GM12878 (cell line): ENCODE data around the gene LOXL3. TPM values are rescaled to one million over a fixed set of nuclear protein-coding genes. Genes with fewer than 3 reads are reported as not detected.

ENCODE experiments used
- BCL11A ChIP-seq: IDR thresholded peaks from 2 replicates; pipeline ENCODE4 v1.6.1; 2011; ENCODE audit warnings: low read depth, low read length
- BRCA1 ChIP-seq: IDR thresholded peaks from 2 replicates; pipeline ENCODE4 v1.6.1; 2011; ENCODE audit warnings: low read depth, low read length, improper control_type of control experiment
- CHD2 ChIP-seq: IDR thresholded peaks from 2 replicates; pipeline ENCODE4 v1.6.1; 2011; ENCODE audit warnings: low read depth, low read length, improper control_type of control experiment, borderline replicate concordance
- EGR1 ChIP-seq, 2 experiments: IDR thresholded peaks; 1 replicate in 1 of 2; 2 replicates in 1 of 2; pipeline ENCODE4 v1.6.1; 2011 to 2012; ENCODE audit warnings: low read depth in 2 of 2, low read length in 2 of 2, borderline replicate concordance in 1 of 2, mild to moderate bottlenecking in 1 of 2, moderate library complexity in 1 of 2
- FOXK2 ChIP-seq: fragments of 450-650 bp; IDR thresholded peaks from 2 replicates; pipeline ENCODE4 v1.6.1; 2017; ENCODE audit warnings: mild to moderate bottlenecking, moderate library complexity
- GATAD2B ChIP-seq: fragments of 450-650 bp; conservative IDR thresholded peaks from 2 replicates; pipeline ENCODE4 v1.6.1; 2017; ENCODE audit warnings: low read depth, mild to moderate bottlenecking, moderate library complexity
- IKZF1 ChIP-seq: fragments of 450-650 bp; conservative IDR thresholded peaks from 2 replicates; pipeline ENCODE4 v1.6.1; 2017; ENCODE audit warnings: antibody characterized with exemption, mild to moderate bottlenecking
- KAT2A ChIP-seq: conservative IDR thresholded peaks from 2 replicates; pipeline ENCODE4 v1.6.1; 2011; ENCODE audit warnings: low read depth, low read length; ENCODE audit not compliant: control insufficient read depth
- MTA2 ChIP-seq: fragments of 450-650 bp; IDR thresholded peaks from 2 replicates; pipeline ENCODE4 v1.6.1; 2016; ENCODE audit warnings: low read depth, mild to moderate bottlenecking, moderate library complexity
- NFXL1 ChIP-seq: fragments of 450-650 bp; IDR thresholded peaks from 2 replicates; pipeline ENCODE4 v1.6.1; 2017; ENCODE audit warnings: antibody characterized with exemption, mild to moderate bottlenecking, borderline replicate concordance
- NFYB ChIP-seq: IDR thresholded peaks from 2 replicates; pipeline ENCODE4 v1.6.1; 2011; ENCODE audit warnings: low read depth, mild to moderate bottlenecking, low read length, improper control_type of control experiment, moderate library complexity; ENCODE audit not compliant: insufficient read depth
- NR2C2 ChIP-seq: IDR thresholded peaks from 2 replicates; pipeline ENCODE4 v1.6.1; 2011; ENCODE audit warnings: borderline replicate concordance, low read depth; ENCODE audit not compliant: control insufficient read depth, insufficient read length
- NRF1 ChIP-seq: conservative IDR thresholded peaks from 2 replicates; pipeline ENCODE4 v1.6.1; 2011; ENCODE audit warnings: mild to moderate bottlenecking, low read depth, low read length, improper control_type of control experiment
- POU2F2 ChIP-seq: IDR thresholded peaks from 3 replicates; pipeline ENCODE4 v1.6.1; 2011; ENCODE audit warnings: low read depth, mild to moderate bottlenecking, low read length, borderline replicate concordance
- SREBF1 ChIP-seq: IDR thresholded peaks from 2 replicates; pipeline ENCODE4 v1.6.1; 2012; ENCODE audit warnings: mild to moderate bottlenecking, low read length
- SUPT20H ChIP-seq: IDR thresholded peaks from 2 replicates; pipeline ENCODE4 v1.6.1; 2011; ENCODE audit warnings: low read depth, mild to moderate bottlenecking, low read length, moderate library complexity, borderline replicate concordance; ENCODE audit not compliant: control insufficient read depth
- ZBED1 ChIP-seq: IDR thresholded peaks from 2 replicates; pipeline ENCODE4 v1.6.1; 2016; ENCODE audit warnings: borderline replicate concordance
- ZZZ3 ChIP-seq: IDR thresholded peaks from 2 replicates; pipeline ENCODE4 v1.6.1; 2011; ENCODE audit warnings: low read depth; ENCODE audit not compliant: control insufficient read depth, insufficient read length
- polyA plus RNA-seq, 11 experiments: library from polyadenylated mRNA; depleted of rRNA in 4 of 11; unstranded in 6 of 11; stranded (reverse) in 5 of 11; fragments of >200 nt; fragmentation: Nextera tagmentation in 4 of 11; fragmentation: Illumina TruSeq in 1 of 11; extraction: Ambion mirVana in 4 of 11; extraction: Trizol in 1 of 11; gene quantifications; 1 replicate in 1 of 11; 2 replicates in 10 of 11; pipeline versions ENCODE4 v1.2.1 to v1.2.3, GENCODE V29; 2011 to 2016; ENCODE audit warnings: inconsistent platforms in 2 of 11, missing spikeins in 2 of 11, low read depth in 1 of 11
- total RNA-seq, 4 experiments: library from RNA; depleted of rRNA in 3 of 4; stranded (reverse); fragments of >200 nt in 3 of 4; fragmentation: Illumina TruSeq in 1 of 4; extraction: Trizol in 1 of 4; gene quantifications; 2 replicates each; pipeline versions ENCODE4 v1.2.1 to v1.2.3, GENCODE V29; 2013 to 2021
- TF ChIP-seq, protein P1 (sequence below): fragments of 450-650 bp; IDR thresholded peaks from 2 replicates; pipeline ENCODE4 v1.6.1; 2017; ENCODE audit warnings: mild to moderate bottlenecking, moderate library complexity
- TF ChIP-seq, protein P2 (sequence below): fragments of 450-650 bp; IDR thresholded peaks from 2 replicates; pipeline ENCODE4 v1.6.1; 2017; ENCODE audit warnings: mild to moderate bottlenecking

LOXL3 gene
- total and polyA plus RNA-seq, 10 of the 15 experiments (the other 5 are each of a cell fraction or from before 2014, with no cell fraction given) = 6.2 to 40.9 (median 23.3) TPM

DNA sequence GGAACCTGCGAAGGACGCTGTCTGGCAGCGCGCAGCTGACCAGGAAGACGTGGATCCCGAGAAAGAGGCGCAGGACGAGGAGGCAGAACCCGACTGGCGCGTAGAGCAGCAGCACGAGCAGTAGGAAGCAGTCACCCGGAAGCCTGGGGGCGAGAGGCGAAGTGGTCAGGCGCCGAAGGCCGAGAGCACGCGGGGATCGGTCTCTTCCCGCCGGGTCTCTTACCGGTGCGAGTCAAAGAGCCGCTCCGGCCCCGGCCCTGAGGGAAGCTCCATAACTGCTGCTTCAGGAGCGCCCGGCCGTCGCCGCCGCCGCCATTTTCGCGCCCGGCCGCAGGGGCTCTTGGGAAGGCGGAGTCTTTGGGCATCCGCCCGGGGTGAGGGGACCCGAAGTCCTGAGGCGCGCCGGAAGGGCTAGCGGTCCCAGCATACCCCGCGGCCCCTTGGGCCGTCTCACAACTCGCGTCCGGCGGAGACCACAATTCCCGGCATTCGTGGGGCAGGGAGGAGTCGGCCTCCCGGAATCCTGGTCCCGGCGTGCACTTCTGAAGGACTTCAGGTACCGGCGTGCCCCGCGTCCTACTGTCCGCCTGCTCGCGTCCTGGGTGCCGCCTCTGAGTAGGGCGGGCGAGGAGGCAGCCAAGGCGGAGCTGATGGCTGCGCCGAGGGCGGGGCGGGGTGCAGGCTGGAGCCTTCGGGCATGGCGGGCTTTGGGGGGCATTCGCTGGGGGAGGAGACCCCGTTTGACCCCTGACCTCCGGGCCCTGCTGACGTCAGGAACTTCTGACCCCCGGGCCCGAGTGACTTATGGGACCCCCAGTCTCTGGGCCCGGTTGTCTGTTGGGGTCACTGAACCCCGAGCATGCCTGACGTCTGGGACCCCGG, 24.1 kb downstream of the LOXL3 start, which contains the start of the genes AUP1 and HTRA2 (continued):
- TF ChIP-seq, protein P1, sequence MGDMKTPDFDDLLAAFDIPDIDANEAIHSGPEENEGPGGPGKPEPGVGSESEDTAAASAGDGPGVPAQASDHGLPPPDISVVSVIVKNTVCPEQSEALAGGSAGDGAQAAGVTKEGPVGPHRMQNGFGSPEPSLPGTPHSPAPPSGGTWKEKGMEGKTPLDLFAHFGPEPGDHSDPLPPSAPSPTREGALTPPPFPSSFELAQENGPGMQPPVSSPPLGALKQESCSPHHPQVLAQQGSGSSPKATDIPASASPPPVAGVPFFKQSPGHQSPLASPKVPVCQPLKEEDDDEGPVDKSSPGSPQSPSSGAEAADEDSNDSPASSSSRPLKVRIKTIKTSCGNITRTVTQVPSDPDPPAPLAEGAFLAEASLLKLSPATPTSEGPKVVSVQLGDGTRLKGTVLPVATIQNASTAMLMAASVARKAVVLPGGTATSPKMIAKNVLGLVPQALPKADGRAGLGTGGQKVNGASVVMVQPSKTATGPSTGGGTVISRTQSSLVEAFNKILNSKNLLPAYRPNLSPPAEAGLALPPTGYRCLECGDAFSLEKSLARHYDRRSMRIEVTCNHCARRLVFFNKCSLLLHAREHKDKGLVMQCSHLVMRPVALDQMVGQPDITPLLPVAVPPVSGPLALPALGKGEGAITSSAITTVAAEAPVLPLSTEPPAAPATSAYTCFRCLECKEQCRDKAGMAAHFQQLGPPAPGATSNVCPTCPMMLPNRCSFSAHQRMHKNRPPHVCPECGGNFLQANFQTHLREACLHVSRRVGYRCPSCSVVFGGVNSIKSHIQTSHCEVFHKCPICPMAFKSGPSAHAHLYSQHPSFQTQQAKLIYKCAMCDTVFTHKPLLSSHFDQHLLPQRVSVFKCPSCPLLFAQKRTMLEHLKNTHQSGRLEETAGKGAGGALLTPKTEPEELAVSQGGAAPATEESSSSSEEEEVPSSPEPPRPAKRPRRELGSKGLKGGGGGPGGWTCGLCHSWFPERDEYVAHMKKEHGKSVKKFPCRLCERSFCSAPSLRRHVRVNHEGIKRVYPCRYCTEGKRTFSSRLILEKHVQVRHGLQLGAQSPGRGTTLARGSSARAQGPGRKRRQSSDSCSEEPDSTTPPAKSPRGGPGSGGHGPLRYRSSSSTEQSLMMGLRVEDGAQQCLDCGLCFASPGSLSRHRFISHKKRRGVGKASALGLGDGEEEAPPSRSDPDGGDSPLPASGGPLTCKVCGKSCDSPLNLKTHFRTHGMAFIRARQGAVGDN = peak; percentile 51
- peak; percentile 84; the same call in 1 of the 2 replicates for TF ChIP-seq CHD2
- peak; percentile 17; the same call in 1 of the 3 replicates for TF ChIP-seq POU2F2
- TF ChIP-seq FOXK2 = peak; percentile 38; the same call in 1 of the 2 replicates
- TF ChIP-seq SUPT20H = no peak
- TF ChIP-seq GATAD2B = peak; percentile 61
- no peak for TF ChIP-seq MTA2
- TF ChIP-seq BRCA1 = no peak
- peak; percentile 99 for TF ChIP-seq IKZF1
- no peak for TF ChIP-seq ZBED1
- TF ChIP-seq KAT2A = no peak
- no peak for TF ChIP-seq ZZZ3
- no peak for TF ChIP-seq NFXL1
- no peak for TF ChIP-seq NR2C2
- no peak for TF ChIP-seq NRF1
- peak; percentile 18; the same call in 1 of the 2 replicates for TF ChIP-seq BCL11A
- TF ChIP-seq EGR1 (IDR thresholded peaks at IDR 0.05; ENCODE audit: borderline replicate concordance in 1 of 2, low read depth in 2 of 2, low read length in 2 of 2) = no peak; a peak in 1 of 3 replicates
- no peak for TF ChIP-seq NFYB
- TF ChIP-seq, protein P2, sequence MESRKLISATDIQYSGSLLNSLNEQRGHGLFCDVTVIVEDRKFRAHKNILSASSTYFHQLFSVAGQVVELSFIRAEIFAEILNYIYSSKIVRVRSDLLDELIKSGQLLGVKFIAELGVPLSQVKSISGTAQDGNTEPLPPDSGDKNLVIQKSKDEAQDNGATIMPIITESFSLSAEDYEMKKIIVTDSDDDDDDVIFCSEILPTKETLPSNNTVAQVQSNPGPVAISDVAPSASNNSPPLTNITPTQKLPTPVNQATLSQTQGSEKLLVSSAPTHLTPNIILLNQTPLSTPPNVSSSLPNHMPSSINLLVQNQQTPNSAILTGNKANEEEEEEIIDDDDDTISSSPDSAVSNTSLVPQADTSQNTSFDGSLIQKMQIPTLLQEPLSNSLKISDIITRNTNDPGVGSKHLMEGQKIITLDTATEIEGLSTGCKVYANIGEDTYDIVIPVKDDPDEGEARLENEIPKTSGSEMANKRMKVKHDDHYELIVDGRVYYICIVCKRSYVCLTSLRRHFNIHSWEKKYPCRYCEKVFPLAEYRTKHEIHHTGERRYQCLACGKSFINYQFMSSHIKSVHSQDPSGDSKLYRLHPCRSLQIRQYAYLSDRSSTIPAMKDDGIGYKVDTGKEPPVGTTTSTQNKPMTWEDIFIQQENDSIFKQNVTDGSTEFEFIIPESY = no peak
- TF ChIP-seq SREBF1 = no peak; the same call in 1 of the 2 replicates
